T-helper 17 cell (primary cell): ENCODE measurements around the gene IL4I1. TPM values are rescaled to one million over a fixed set of nuclear protein-coding genes. Genes with fewer than 3 reads are reported as not detected.
A peak's percentile ranks its signal among the peaks of the same experiment; 100 is the strongest.

Experiments
- ATAC-seq: fragments of 150-1000 bp; cut with Tn5 transposase; 2 replicates; pipeline ENCODE4 v1.10.0; 2021; ENCODE audit warnings: mild to moderate bottlenecking, moderate library complexity
- DNase-seq, 3 donors: peaks; one replicate each; pipeline versions ENCODE4 v3.0.0 to v3.0.0-alpha.2; 2020 to 2021
- H3K9me3 ChIP-seq: one replicate; pipeline ENCODE4 v1.7.0; 2013; ENCODE audit warnings: low read length, mild to moderate bottlenecking; ENCODE audit not compliant: control insufficient read depth, poor library complexity, severe bottlenecking
- H3K27ac Mint-ChIP-seq: one replicate; pipeline ENCODE4 v1.8.0; 2022; ENCODE audit warnings: mild to moderate bottlenecking, moderate library complexity, mixed read lengths
- H3K27me3 Mint-ChIP-seq: one replicate; pipeline ENCODE4 v1.8.0; 2022; ENCODE audit warnings: mixed read lengths
- H3K36me3 Mint-ChIP-seq: one replicate; pipeline ENCODE4 v1.8.0; 2022; ENCODE audit warnings: low read depth, mixed read lengths
- H3K4me1 Mint-ChIP-seq: one replicate; pipeline ENCODE4 v1.8.0; 2022; ENCODE audit warnings: mild to moderate bottlenecking, mixed read lengths
- H3K4me3 Mint-ChIP-seq: one replicate; pipeline ENCODE4 v1.8.0; 2022; ENCODE audit warnings: mild to moderate bottlenecking, moderate library complexity, mixed read lengths
- total RNA-seq, 4 donors: library from RNA in 2 of 4; stranded (reverse) in 2 of 4; gene quantifications; one replicate each; pipeline ENCODE4 v1.2.3 and lab custom pipeline; 2022 to 2026

The IL4I1 gene
- total RNA-seq, 2 donors from 2014 or later: 47.8 to 107 TPM

DNA sequence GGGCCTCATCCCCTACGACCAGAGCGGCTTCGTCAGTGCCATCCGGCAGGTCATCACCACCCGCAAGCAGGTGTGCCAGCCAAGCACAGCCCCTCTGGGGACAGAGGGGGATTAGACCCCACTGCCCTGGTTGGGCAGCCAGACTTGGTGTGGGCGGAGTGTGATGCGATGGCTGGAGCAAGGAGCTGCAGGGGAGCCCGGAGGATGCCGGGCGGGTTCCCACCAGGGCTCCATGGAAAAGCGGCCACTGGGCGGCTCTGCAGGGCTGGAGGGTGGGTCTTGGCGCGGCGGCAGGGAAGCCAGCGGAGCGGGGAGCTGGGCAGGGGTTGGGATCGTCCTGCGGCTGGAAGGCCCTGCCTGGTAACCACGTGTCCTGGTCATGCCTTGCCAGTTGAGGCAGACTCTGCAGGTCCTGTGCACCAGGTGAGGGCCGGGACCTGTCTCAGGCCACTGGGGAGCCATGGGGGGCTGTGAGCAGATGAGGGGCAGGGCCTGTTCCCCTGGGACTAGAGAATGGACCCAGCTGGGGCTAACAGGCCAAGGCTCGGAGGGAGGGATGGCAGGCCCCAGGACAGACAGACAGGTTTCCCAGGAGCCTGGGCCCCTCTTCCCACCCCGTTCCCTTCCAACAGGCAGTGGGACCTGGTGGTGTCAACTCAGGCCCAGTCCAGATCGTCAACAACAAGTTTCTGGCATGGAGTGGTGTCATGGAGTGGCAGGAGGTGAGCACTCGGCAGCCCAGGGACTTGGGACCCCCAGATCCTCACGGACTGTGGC is 39.4 kb downstream of the IL4I1 start:
- Mint-ChIP-seq H3K4me3 (no peak overlapping the region), H3K27me3 (no peaks in the 10 kb centered on the region), H3K4me1 (peaks cover 14% of the 10 kb centered on the region), H3K36me3 (no peaks in the 10 kb centered on the region), H3K27ac (peak overlapping the region; percentile 21)
- ATAC-seq (no peak), DNase-seq (no peak)
- H3K9me3 ChIP-seq: no peaks in the 10 kb centered on the region

DNA sequence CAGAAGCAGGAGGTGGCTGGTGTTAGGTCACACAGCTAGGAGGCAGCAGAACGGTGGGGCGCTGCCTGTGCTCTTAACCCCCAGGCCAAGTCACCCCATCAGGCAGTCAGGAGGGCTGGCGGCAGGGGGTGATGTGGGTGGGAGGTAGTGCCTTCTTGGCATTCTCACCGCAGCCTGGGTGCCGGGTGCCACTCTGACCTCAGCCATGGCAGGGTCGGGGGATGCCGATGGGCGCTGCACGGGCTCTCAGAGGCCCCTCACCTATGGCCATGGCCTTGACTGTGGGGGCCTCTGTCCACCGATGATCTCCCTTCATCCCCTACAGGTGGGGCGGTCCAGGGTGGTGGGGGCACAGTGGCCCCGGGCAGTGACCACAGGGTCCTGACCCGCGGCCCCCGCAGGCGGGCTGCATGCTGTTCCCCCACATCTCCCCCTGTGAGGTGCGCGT is 40.1 kb downstream of the IL4I1 start:
- ATAC-seq (no peak), DNase-seq (no peak)
- H3K4me3 Mint-ChIP-seq: no peak overlapping the region
- H3K4me1 Mint-ChIP-seq: peaks cover 17% of the 10 kb centered on the region
- no peaks in the 10 kb centered on the region for H3K27me3 Mint-ChIP-seq
- H3K27ac Mint-ChIP-seq: peak overlapping the region; percentile 61
- H3K36me3 Mint-ChIP-seq: no peaks in the 10 kb centered on the region
- H3K9me3 ChIP-seq: no peaks in the 10 kb centered on the region

DNA sequence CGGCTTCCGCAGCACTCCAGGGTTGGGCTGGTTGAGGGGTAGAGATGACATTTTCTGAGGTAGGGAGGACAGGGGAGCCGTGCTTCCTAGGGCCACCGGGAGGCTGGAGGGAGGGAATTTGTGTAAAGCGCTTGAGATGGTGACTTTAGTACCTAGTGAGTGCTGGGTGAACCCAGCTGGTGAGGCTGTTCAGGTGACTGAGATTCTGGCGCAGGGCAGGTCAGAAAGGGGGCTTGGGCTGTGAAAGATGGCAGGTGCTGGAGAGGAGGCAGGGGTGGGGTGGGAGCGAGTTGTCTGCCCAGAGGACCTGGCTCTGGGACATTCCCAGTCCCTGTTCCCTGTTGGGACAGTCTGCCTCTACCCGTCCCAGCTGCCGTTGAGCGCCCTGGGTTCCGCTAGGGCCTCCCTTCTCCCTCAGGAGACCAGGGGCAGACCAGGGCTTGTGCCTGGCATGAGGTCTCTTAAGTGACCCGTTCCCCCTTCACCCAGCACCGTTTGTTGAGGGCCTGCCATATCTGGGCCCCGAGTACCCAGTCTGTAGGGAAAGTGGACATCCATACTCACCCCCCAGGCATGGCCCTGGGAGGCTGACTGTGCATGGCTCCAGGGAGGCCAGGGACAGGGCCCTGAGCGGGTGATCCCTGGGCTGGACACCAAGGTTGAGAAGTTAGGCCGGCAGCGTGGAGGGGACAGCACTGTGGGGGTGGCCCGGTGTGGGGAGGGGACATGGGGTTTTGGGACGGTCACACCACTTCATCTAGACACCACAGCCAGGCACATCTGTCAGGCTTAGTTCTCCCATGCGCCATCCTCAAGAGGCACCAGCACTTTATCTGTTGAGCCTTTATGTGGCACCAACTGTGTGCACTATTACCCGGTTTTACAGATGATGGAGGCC is 40.8 kb downstream of the IL4I1 start:
- Mint-ChIP-seq H3K27me3 (no peaks in the 10 kb centered on the region), H3K36me3 (no peaks in the 10 kb centered on the region), H3K4me1 (peaks cover 17% of the 10 kb centered on the region), H3K27ac (peak overlapping the region; percentile 61), H3K4me3 (no peak overlapping the region)
- DNase-seq (no peak), ATAC-seq (no peak)
- no peaks in the 10 kb centered on the region for H3K9me3 ChIP-seq

DNA sequence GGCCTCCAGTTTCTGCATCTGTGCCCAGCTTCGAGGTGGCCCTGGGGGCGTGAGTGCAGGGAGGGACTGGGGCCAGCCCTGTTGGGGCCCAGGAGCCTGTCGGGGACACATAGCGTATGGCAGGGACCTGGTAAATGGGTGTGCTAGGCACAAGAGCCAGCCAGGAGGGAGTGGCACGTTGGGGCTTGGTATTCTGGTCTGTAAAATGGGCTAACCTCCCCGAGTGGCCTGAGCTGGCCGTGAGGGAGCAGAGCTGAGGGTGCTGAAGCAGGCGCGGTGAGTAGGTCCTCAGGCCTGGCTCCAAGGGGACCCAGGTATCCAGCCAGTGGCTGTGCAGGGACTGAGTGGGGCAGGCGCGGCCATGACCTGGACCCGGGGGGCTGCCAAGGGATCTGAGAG is 41.4 kb downstream of the IL4I1 start:
- H3K4me1 Mint-ChIP-seq: peaks cover 18% of the 10 kb centered on the region
- H3K27ac Mint-ChIP-seq: peak overlapping the region; percentile 61
- no peak overlapping the region for H3K4me3 Mint-ChIP-seq
- ATAC-seq (no peak), DNase-seq (no peak)
- H3K9me3 ChIP-seq: no peaks in the 10 kb centered on the region
- H3K27me3 Mint-ChIP-seq: no peaks in the 10 kb centered on the region
- H3K36me3 Mint-ChIP-seq: no peaks in the 10 kb centered on the region

DNA sequence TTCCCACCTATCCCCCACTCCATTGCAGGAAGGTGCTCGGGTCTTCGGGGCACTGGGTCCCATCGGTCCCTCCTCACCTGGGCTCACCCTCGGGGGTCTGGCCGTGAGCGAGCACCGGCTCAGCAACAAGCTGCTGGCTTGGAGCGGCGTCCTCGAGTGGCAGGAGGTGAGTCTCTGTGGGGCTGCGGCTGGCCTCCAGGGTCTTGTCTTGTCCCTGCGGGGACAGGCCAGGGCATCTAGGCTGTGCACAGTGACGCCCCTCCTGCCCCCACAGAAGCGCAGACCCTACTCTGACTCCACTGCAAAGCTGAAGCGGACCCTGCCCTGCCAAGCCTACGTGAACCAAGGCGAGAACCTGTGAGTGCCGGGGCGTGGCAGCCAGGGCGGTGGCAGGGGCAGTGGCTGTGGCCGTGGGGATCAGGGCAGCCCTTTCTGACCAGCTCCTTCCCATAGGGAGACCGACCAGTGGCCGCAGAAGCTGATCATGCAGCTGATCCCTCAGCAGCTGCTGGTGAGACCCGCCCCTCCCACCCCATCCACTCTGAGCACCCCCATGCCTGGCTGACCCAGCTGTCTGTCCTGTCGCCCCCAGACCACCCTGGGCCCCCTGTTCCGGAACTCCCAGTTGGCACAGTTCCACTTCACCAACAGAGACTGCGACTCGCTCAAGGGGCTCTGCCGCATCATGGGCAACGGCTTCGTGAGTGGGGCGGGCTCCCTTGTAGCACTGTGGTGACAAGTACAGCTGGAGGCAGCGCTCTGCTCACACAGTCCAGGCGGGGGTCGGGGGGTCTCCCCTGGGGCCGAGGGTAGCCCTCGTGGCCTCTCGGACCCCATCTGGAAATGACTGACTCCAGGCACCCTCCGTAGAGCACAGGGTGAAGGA is 42.1 kb downstream of the IL4I1 start:
- Mint-ChIP-seq H3K36me3 (no peaks in the 10 kb centered on the region), H3K4me1 (peaks cover 22% of the 10 kb centered on the region), H3K27ac (peak overlapping the region; percentile 69), H3K27me3 (no peaks in the 10 kb centered on the region), H3K4me3 (no peak overlapping the region)
- DNase-seq (no peak), ATAC-seq (no peak)
- H3K9me3 ChIP-seq: no peaks in the 10 kb centered on the region

DNA sequence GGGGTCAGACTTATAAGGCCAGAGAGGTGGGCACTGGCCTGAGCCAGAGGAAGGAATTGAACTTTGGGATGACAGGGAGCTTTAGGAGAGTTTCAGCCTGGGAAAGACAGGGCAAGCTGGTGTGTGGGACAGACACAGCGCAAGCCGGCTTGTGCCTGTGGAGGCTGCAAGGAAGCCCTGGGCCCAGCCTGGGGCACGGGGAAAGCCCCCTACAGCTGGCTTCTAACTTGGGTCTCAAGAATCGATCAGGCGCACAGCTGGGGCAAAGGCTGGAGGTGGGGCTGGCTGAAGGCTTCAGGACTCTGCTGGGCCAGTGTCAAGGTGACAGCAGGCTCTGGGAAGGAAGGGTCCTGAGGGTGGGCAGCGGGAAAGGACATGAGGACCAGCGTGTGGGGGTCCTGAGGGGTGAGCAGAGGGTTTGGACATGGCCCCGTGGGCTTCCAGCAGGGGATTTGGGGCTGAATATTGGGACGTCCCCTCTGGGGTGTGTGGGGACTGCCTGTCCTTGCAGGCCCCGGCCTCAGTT is 42.8 kb downstream of the IL4I1 start:
- H3K4me3 Mint-ChIP-seq: peak overlapping the region; percentile 47
- ATAC-seq (no peak), DNase-seq (no peak)
- no peaks in the 10 kb centered on the region for H3K36me3 Mint-ChIP-seq
- H3K27ac Mint-ChIP-seq: peak overlapping the region; percentile 69
- no peaks in the 10 kb centered on the region for H3K9me3 ChIP-seq
- peaks cover 22% of the 10 kb centered on the region for H3K4me1 Mint-ChIP-seq
- H3K27me3 Mint-ChIP-seq: no peaks in the 10 kb centered on the region

DNA sequence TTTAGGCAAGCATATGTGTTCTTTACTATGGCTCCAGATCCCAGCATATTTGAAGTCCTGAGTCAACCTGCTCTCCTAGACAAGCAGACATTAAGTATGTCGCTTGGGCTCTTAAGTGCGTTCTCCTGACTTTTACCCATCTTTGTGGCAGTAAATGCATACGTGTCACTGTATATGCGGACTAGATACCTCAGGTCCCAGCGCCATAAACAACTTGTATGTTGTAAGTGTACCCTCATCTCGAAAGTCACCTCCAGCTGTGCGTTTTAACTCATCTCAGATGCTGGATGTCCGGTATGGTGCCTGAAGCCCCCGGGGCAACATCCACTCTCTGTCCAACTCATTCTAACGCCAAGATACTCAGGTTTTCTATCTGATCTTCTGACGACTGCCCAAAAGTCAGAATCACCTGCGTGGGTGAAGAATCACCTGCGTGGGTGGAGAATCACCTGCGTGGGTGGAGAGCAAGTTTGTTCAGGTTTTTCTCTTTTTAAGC is 44.0 kb downstream of the IL4I1 start:
- Mint-ChIP-seq H3K4me1 (peaks cover 24% of the 10 kb centered on the region), H3K36me3 (no peaks in the 10 kb centered on the region), H3K4me3 (peak overlapping the region; percentile 88), H3K27ac (peak overlapping the region; percentile 69), H3K27me3 (no peaks in the 10 kb centered on the region)
- DNase-seq (no peak), ATAC-seq (no peak)
- H3K9me3 ChIP-seq: no peaks in the 10 kb centered on the region

DNA sequence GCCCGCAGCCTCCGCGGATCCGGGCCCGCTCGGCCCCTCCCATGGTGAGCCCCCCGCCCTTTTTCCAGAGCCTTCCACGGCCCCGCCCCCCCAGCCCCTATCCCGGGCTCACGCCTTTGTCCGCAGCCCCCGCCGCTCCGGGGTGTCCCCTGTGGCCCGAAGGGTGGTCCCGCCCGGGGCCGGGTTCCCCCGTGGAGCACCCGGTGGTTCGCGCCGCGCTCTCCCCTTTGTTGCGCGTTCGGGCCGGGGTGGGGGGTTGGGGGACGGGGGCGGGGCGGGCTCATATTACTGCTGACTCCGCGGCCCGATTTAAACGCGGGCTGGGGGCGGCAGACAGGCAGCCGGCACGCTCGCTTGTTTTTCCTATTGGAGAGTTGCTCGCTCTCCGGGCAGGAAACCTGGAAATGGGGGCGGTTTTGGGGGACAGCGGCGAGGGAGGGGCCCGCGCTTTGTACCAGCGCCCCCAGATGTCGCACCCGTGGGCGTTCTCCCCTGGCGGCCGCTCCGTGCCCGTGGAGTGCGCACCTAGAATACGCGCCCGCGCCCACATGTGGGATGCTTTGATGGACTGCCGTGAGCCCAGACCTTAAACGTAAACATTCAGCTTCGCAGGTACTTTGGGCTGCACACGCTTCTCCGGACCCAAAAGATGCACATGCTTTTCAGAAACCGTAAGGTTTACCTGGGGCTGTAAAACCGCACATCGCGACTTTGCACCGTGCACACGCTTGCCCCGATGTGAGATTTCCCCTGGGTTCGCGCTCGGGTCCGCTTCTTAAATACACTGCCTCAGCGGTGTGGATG is 45.0 kb downstream of the IL4I1 start:
- no peaks in the 10 kb centered on the region for H3K36me3 Mint-ChIP-seq
- peak in 2 of 3 donors; percentile 21 to 26 for DNase-seq
- no peaks in the 10 kb centered on the region for H3K9me3 ChIP-seq
- no peaks in the 10 kb centered on the region for H3K27me3 Mint-ChIP-seq
- H3K27ac Mint-ChIP-seq: peak overlapping the region; percentile 69
- ATAC-seq: no peak
- peaks cover 24% of the 10 kb centered on the region for H3K4me1 Mint-ChIP-seq
- peak overlapping the region; percentile 88 for H3K4me3 Mint-ChIP-seq

DNA sequence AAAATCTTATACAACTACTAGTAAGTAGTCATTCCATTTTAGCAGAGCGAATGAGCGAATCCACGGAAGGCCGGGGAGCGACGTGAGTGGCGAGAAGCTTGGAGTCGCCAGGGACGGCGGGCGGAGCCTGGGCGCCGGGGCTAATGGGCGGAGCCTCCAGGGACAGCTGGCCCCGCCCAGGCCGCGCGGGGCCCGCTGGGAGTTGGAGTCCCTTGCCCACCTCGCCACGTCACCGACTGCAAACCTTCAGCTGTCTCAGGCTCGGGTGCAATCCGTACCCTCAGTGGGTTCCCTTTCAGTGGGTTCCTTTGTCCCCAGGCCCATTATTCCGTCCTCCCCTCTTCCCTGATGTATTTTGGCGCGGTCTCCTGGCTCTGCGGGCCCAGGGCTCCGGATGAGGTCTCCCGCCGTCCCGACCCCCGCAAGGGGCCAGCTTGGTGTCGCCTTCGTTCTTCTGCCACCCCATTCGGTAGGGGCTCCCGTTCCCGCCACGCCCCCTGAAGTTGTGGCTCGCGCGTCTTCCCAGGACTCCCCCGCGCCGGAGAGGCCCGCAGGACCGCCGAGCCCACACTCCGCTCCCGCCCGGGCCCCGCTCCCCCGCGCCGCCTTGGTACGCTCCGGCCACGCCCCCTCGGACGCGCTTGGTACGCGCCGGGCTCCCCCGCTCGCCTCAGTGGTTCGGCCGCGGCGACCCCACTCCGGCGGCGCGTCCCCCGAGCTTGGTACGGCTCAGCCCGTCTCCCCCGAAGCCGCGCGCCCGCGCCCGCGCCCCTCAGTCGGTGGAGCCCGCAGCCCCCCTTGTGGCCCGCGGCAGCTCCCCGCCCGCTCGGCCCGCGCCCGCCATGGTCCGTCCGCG is 46.0 kb downstream of the IL4I1 start, which contains the start of gene PTOV1:
PTOV1 (plus strand) TSS at position 673 of the 856 bp plus-strand sequence.
- Mint-ChIP-seq H3K4me3 (peak within 1 kb of the TSS; percentile 91), H3K36me3 (no peaks in the 10 kb centered on the region), H3K27me3 (no peaks in the 10 kb centered on the region), H3K27ac (peak within 1 kb of the TSS; percentile 87), H3K4me1 (peaks cover 20% of the 10 kb centered on the region)
- DNase-seq (peak; percentile 84 to 92 (median 85)), ATAC-seq (peak; percentile 91)
- H3K9me3 ChIP-seq: no peaks in the 10 kb centered on the region

DNA sequence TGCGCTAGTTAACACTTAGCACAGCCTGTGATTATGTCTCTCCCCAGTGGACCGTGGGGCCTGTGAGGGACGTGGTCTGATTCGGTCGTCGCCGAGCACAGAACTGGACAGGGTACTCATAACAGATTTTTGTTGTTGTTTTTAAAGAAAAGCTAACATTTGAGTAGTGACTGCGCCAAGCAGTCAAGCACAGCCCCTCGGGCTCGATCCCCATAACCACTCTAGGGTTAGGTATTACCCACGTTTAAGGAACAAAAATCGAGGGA is 46.5 kb downstream of the IL4I1 start:
- no peaks in the 10 kb centered on the region for H3K36me3 Mint-ChIP-seq
- H3K27ac Mint-ChIP-seq: peak overlapping the region; percentile 87
- ATAC-seq (no peak), DNase-seq (no peak)
- no peaks in the 10 kb centered on the region for H3K9me3 ChIP-seq
- H3K4me3 Mint-ChIP-seq: peak overlapping the region; percentile 91
- H3K27me3 Mint-ChIP-seq: no peaks in the 10 kb centered on the region
- peaks cover 18% of the 10 kb centered on the region for H3K4me1 Mint-ChIP-seq

DNA sequence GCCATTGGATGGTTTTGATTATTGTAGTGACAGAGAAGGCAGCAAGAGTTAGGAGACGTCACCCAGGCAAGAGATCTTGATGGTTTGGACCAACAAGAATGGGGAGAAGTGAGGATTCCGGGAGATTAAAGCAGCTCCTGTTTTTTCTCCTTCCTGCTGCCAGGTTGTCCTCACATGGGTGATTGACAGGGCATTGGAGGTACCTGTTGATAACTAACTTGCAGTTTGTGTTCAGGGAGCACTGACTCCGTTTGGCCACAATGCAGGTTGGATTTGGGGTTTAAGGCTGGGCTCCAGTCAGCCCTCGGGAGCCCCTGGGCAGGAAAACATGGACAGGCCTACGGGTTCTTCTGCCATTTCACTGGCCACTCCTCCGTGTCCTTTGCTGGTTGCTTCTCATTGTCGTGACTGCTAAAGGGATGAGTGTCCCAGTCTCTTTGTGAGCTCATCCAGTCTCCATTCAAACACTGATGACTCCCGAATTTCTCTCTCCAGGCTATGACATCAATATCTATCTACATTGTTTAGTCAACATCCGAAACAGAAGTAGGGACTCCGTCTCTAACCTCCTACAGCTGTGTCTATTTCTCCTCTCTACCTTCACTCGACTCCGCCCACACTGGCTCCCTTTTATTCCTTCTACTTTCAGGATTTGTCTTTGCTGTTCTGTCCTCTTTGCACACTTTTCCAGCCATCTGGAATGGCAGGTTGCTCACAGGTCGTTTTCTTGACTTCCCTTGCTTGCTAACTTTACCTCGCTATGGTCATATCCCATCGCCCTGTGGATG is 47.1 kb downstream of the IL4I1 start:
- no peaks in the 10 kb centered on the region for H3K9me3 ChIP-seq
- peaks cover 18% of the 10 kb centered on the region for H3K4me1 Mint-ChIP-seq
- H3K4me3 Mint-ChIP-seq: peak overlapping the region; percentile 91
- H3K27ac Mint-ChIP-seq: peak overlapping the region; percentile 87
- no peaks in the 10 kb centered on the region for H3K27me3 Mint-ChIP-seq
- DNase-seq: no peak
- ATAC-seq: no peak
- no peaks in the 10 kb centered on the region for H3K36me3 Mint-ChIP-seq
